Mesenchymal stem cell (in vitro differentiated cells and primary cell): Measurements from ENCODE around the gene C16orf74.

Experiments used
- DNase-seq: peaks from one replicate; pipeline ENCODE4 v3.0.0-alpha.2; 2013
- H2AFZ ChIP-seq: one replicate; pipeline ENCODE4 v1.6.1; 2013; ENCODE audit warnings: low read depth, mild to moderate bottlenecking, control low read depth, inconsistent platforms, low read length, moderate library complexity
- H2AK5ac ChIP-seq: 2 replicates; pipeline ENCODE4 v1.6.1; 2013; ENCODE audit warnings: low read length, moderate library complexity, mild to moderate bottlenecking, inconsistent platforms; ENCODE audit not compliant: severe bottlenecking
- H2BK120ac ChIP-seq: one replicate; pipeline ENCODE4 v1.6.1; 2013; ENCODE audit warnings: low read depth, mild to moderate bottlenecking, inconsistent platforms, low read length, moderate library complexity
- H2BK12ac ChIP-seq, 2 experiments: one replicate each; pipeline ENCODE4 v1.6.1; 2013; ENCODE audit warnings: inconsistent platforms in 2 of 2, low read length in 2 of 2, mild to moderate bottlenecking in 2 of 2, moderate library complexity in 2 of 2, control low read depth in 1 of 2
- H2BK15ac ChIP-seq: one replicate; pipeline ENCODE4 v1.6.1; 2013; ENCODE audit warnings: mild to moderate bottlenecking, low read depth, inconsistent platforms; ENCODE audit not compliant: poor library complexity, severe bottlenecking
- H2BK5ac ChIP-seq: 2 replicates; pipeline ENCODE4 v1.6.1; 2013; ENCODE audit warnings: low read depth, mild to moderate bottlenecking, low read length, control low read depth, inconsistent platforms; ENCODE audit not compliant: poor library complexity, severe bottlenecking
- H3K14ac ChIP-seq, 2 experiments: one replicate each; pipeline ENCODE4 v1.6.1; 2013; ENCODE audit warnings: inconsistent platforms in 2 of 2, low read length in 2 of 2, control low read depth in 1 of 2, mild to moderate bottlenecking in 1 of 2, moderate library complexity in 1 of 2
- H3K18ac ChIP-seq, 2 experiments: one replicate each; pipeline ENCODE4 v1.6.1; 2013; ENCODE audit warnings: inconsistent platforms in 2 of 2, low read length in 2 of 2, control low read depth in 1 of 2, low read depth in 1 of 2, mild to moderate bottlenecking in 1 of 2
- H3K23ac ChIP-seq, 2 experiments: one replicate each; pipeline ENCODE4 v1.6.1; 2013; ENCODE audit warnings: inconsistent platforms in 2 of 2, low read length in 2 of 2, mild to moderate bottlenecking in 2 of 2, moderate library complexity in 2 of 2, control low read depth in 1 of 2
- H3K27ac ChIP-seq: 2 replicates; pipeline ENCODE4 v1.5.1; 2013; ENCODE audit warnings: mild to moderate bottlenecking, moderate library complexity, low read length, control low read depth, inconsistent platforms; ENCODE audit not compliant: poor library complexity, severe bottlenecking
- H3K27me3 ChIP-seq, 2 experiments: 2 replicates each; pipeline versions ENCODE4 v1.6.1 to v1.7.0; 2013; ENCODE audit warnings: low read length in 2 of 2, mild to moderate bottlenecking in 2 of 2, moderate library complexity in 2 of 2, control low read depth in 1 of 2, inconsistent platforms in 1 of 2; ENCODE audit not compliant: control insufficient read depth in 1 of 2, insufficient read depth in 1 of 2
- H3K36me3 ChIP-seq, 2 experiments: 2 replicates each; pipeline versions ENCODE4 v1.6.1 to v1.7.0; 2013; ENCODE audit warnings: low read length in 2 of 2, control low read depth in 1 of 2, inconsistent platforms in 1 of 2, low read depth in 1 of 2, mild to moderate bottlenecking in 1 of 2; ENCODE audit not compliant: insufficient read depth in 2 of 2, control insufficient read depth in 1 of 2
- H3K4ac ChIP-seq, 2 experiments: one replicate each; pipeline ENCODE4 v1.6.1; 2013; ENCODE audit warnings: inconsistent platforms in 2 of 2, low read length in 2 of 2, mild to moderate bottlenecking in 2 of 2, moderate library complexity in 2 of 2, control low read depth in 1 of 2, low read depth in 1 of 2
- H3K4me1 ChIP-seq: 2 replicates; pipeline ENCODE4 v1.6.1; 2013; ENCODE audit warnings: low read depth, low read length, control low read depth; ENCODE audit not compliant: control insufficient read depth, insufficient read depth
- H3K4me2 ChIP-seq: 2 replicates; pipeline ENCODE4 v1.6.1; 2013; ENCODE audit warnings: low read length, mild to moderate bottlenecking, inconsistent platforms; ENCODE audit not compliant: poor library complexity, severe bottlenecking
- H3K4me3 ChIP-seq, 2 experiments: 2 replicates each; pipeline versions ENCODE4 v1.5.1 to v1.7.0; 2013; ENCODE audit warnings: low read length in 2 of 2, mild to moderate bottlenecking in 2 of 2, control low read depth in 1 of 2, low read depth in 1 of 2; ENCODE audit not compliant: insufficient read depth in 1 of 2
- H3K79me1 ChIP-seq: replicated peaks from 2 replicates; pipeline ENCODE4 v1.6.1; 2013; ENCODE audit warnings: mild to moderate bottlenecking, control low read depth, low read length, inconsistent platforms; ENCODE audit not compliant: poor library complexity, severe bottlenecking
- H3K9ac ChIP-seq: 2 replicates; pipeline ENCODE4 v1.7.0; 2013; ENCODE audit warnings: mild to moderate bottlenecking, low read length, moderate library complexity
- H3K9me3 ChIP-seq: 2 replicates; pipeline ENCODE4 v1.7.0; 2013; ENCODE audit warnings: mild to moderate bottlenecking, low read length; ENCODE audit not compliant: control insufficient read depth
- H4K8ac ChIP-seq: one replicate; pipeline ENCODE4 v1.6.1; 2013; ENCODE audit warnings: inconsistent platforms, mild to moderate bottlenecking, low read length, moderate library complexity
- H4K91ac ChIP-seq: one replicate; pipeline ENCODE4 v1.6.1; 2013; ENCODE audit warnings: mild to moderate bottlenecking, low read length, inconsistent platforms
- WGBS: methylation state at CpG from one replicate; pipeline ENCODE4 v1.1.7; 2013; ENCODE audit warnings: mixed read lengths; 5-methylcytosine and 5-hydroxymethylcytosine counted together

The C16orf74 gene

DNA sequence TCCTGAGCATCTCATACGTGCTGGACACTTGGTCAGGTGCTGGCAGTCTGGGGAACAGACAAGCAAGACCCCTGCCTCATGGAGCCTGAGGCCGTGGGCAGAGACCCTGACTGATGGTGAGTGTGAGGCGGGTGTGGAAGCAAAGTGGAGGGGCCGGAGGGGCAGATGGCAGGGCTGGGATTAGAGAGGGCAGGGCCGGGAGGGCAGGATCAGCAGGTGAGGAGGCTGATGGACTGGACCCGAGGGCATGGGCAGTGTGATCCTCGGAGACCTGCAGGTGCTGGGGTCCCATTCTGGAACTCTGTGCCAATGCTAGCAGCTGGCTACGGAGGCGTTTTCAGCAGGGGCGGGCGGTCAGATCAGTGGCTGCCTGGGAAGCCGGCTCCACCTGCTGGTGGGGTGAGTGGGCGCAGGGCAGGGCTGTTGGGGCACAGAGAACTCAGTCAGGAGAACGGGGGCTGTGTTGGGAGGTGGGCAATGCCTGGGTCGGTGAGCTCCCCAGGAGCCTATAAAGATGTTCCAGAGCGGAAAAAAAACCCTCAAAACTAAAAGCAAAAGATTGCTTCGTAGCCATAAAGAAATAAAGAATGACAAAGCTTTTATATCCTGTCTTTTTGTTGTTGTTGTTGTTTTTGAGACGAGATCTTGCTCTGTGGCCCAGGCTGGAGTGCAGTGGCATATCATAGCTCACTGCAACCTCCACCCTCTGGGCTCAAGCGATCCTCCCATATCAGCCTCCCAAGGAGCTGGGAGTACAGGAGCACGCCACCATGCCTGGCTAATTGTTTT, 8.9 kb upstream of the C16orf74 start:
- H2AK5ac ChIP-seq = no peak overlapping the region
- H4K91ac ChIP-seq = no peak overlapping the region
- no peaks in the 10 kb centered on the region for H3K36me3 ChIP-seq
- H2AFZ ChIP-seq = no peak overlapping the region
- H3K27me3 ChIP-seq = peaks cover 26 to 34% of the 10 kb centered on the region in 2 experiments
- no peaks in the 10 kb centered on the region for H3K9me3 ChIP-seq
- H2BK12ac ChIP-seq = no peak overlapping the region
- H3K79me1 ChIP-seq = no peaks in the 10 kb centered on the region
- no peak overlapping the region for H3K27ac ChIP-seq
- H3K23ac ChIP-seq = no peak overlapping the region
- no peak overlapping the region for H2BK5ac ChIP-seq
- H3K4me3 ChIP-seq = no peak overlapping the region
- no peak overlapping the region for H3K14ac ChIP-seq
- H2BK120ac ChIP-seq = no peak overlapping the region
- no peak overlapping the region for H3K9ac ChIP-seq
- H3K18ac ChIP-seq = no peak overlapping the region
- no peak overlapping the region for H2BK15ac ChIP-seq
- H3K4ac ChIP-seq = no peak overlapping the region
- H3K4me1 ChIP-seq = peaks cover 7% of the 10 kb centered on the region
- WGBS = 75% methylated on average over 18 of the region's 20 CpGs
- H4K8ac ChIP-seq = no peak overlapping the region
- DNase-seq = no peak
- H3K4me2 ChIP-seq = no peak overlapping the region

- no peaks in the 10 kb centered on the region for H3K79me1 ChIP-seq
- H2BK15ac ChIP-seq = peak overlapping the region; percentile 38
- no peaks in the 10 kb centered on the region for H3K9me3 ChIP-seq
- no peak overlapping the region for H3K4ac ChIP-seq
- H2BK5ac ChIP-seq = no peak overlapping the region
- H4K8ac ChIP-seq = no peak overlapping the region
- no peak overlapping the region for H2AFZ ChIP-seq
- no peak overlapping the region for H2BK12ac ChIP-seq
- H3K23ac ChIP-seq = no peak overlapping the region
- no peak overlapping the region for H3K4me2 ChIP-seq
- H2BK120ac ChIP-seq = no peak overlapping the region
- 90% methylated on average over 14 of the region's 16 CpGs for WGBS
- peaks cover 31 to 33% of the 10 kb centered on the region in 2 experiments for H3K27me3 ChIP-seq
- H3K9ac ChIP-seq = no peak overlapping the region
- H3K18ac ChIP-seq = no peak overlapping the region
- H3K27ac ChIP-seq = no peak overlapping the region
- H4K91ac ChIP-seq = no peak overlapping the region
- H3K36me3 ChIP-seq = no peaks in the 10 kb centered on the region
- no peak overlapping the region for H3K14ac ChIP-seq
- no peak for DNase-seq
- H3K4me3 ChIP-seq = no peak overlapping the region
- H3K4me1 ChIP-seq = peaks cover 8% of the 10 kb centered on the region
- no peak overlapping the region for H2AK5ac ChIP-seq
Observed at GRCh38 chr16:85759136-85759535, 8.2 kb upstream of the C16orf74 start.

DNA sequence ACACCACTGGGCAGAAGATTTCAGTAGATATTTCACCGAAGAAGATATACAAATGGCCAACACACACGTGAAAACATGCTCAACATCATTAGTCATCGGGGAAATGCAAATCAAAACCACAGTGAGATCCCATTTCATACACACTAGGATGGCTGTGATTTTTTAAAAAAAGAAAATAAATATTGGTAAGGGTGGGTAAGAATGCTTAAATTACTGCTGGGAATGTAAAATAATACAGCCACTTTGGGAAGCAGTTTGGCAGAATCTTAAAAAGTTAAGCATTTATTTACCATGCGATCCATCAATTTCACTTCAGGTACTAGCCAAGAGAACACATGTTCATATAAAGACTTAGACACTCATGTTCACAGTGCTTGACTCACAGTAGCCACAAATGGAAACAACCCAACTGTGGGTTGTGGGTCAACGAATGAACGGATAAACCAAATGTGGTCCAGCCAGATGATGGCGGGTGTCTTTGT, 6.5 kb upstream of the C16orf74 start:
- H3K14ac ChIP-seq = no peak overlapping the region
- H4K91ac ChIP-seq = no peak overlapping the region
- no peak overlapping the region for H2AFZ ChIP-seq
- peaks cover 3% of the 10 kb centered on the region for H3K4me1 ChIP-seq
- H3K27me3 ChIP-seq = peaks cover 39 to 43% of the 10 kb centered on the region in 2 experiments
- no peak overlapping the region for H2BK12ac ChIP-seq
- no peak overlapping the region for H2BK15ac ChIP-seq
- no peak overlapping the region for H3K4me3 ChIP-seq
- 65% methylated on average over 4 of the region's 7 CpGs for WGBS
- H3K27ac ChIP-seq = no peak overlapping the region
- no peak overlapping the region for H3K23ac ChIP-seq
- peak; percentile 76 for DNase-seq
- no peak overlapping the region for H4K8ac ChIP-seq
- no peak overlapping the region for H3K4ac ChIP-seq
- no peak overlapping the region for H2AK5ac ChIP-seq
- H3K9ac ChIP-seq = no peak overlapping the region
- H2BK5ac ChIP-seq = no peak overlapping the region
- H3K4me2 ChIP-seq = no peak overlapping the region
- no peaks in the 10 kb centered on the region for H3K9me3 ChIP-seq
- H3K79me1 ChIP-seq = no peaks in the 10 kb centered on the region
- H2BK120ac ChIP-seq = no peak overlapping the region
- H3K18ac ChIP-seq = no peak overlapping the region
- no peaks in the 10 kb centered on the region for H3K36me3 ChIP-seq

DNA sequence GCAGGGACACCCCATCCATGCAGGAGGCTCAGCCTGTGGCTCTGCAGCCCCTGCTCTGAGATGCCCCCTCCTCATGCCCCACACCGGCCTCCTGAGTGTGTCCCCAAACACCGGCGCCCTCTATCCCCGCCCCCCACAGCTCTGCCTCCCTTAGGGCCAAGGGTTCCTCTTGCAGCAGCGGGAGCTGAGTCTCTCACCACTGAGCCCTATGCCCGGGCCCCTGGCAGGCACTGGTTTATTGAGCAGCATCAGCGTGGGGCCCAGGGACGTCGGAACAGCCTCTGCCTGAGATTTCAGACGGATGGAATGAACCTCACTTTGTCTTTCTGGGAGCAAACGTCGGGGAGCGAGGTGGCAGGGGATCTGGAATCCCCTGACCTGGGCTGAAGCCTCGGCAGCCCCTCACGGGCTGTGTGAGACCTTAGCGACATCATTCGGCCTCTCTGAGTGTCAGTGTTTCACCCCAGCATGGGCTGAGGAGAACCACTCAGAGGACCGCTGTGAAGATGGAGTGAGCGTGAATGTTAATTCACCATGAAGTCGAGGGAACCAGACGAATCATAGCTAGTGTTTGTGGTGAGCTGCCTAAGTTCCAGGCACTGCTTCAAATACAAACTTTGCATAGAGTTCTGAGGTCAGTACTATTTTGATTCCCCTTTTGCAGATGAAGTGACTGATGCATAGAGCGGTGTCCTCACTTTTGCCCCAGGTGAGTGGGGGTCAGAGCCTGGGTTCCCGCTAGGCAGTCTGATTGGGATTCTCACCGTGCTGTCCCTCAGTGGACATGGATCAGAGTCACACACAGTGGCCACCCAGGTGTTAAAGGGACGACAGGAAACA, 5.3 kb upstream of the C16orf74 start:
- H2BK5ac ChIP-seq = no peak overlapping the region
- H3K18ac ChIP-seq = no peak overlapping the region
- H2BK15ac ChIP-seq = no peak overlapping the region
- H3K36me3 ChIP-seq = no peaks in the 10 kb centered on the region
- peaks cover 42 to 52% of the 10 kb centered on the region in 2 experiments for H3K27me3 ChIP-seq
- peaks cover 8% of the 10 kb centered on the region for H3K4me1 ChIP-seq
- no peak overlapping the region for H3K9ac ChIP-seq
- no peak overlapping the region for H3K4ac ChIP-seq
- H4K8ac ChIP-seq = no peak overlapping the region
- 78% methylated on average over 25 of the region's 25 CpGs for WGBS
- peak overlapping the region in 1 of 2 experiments; percentile 21 for H2BK12ac ChIP-seq
- H2AK5ac ChIP-seq = no peak overlapping the region
- DNase-seq = peak; percentile 18
- H3K4me2 ChIP-seq = no peak overlapping the region
- H3K79me1 ChIP-seq = no peaks in the 10 kb centered on the region
- H3K27ac ChIP-seq = no peak overlapping the region
- H3K4me3 ChIP-seq = no peak overlapping the region
- H2AFZ ChIP-seq = no peak overlapping the region
- H4K91ac ChIP-seq = peak overlapping the region; percentile 37
- H3K9me3 ChIP-seq = no peaks in the 10 kb centered on the region
- no peak overlapping the region for H2BK120ac ChIP-seq
- no peak overlapping the region for H3K23ac ChIP-seq
- H3K14ac ChIP-seq = no peak overlapping the region
